Neutrophil (primary cell): ENCODE data around the gene KLHDC8A.

Experiments used
- H3K27ac ChIP-seq: fragments of 200-600 bp; sonication (generic); 2 replicates; pipeline ENCODE4 v1.5.1; 2016; ENCODE audit warnings: mild to moderate bottlenecking, moderate library complexity
- H3K27me3 ChIP-seq: fragments of 200-600 bp; sonication (generic); 2 replicates; pipeline ENCODE4 v1.6.0; 2016; ENCODE audit warnings: mild to moderate bottlenecking
- H3K36me3 ChIP-seq: fragments of 200-600 bp; sonication (generic); 2 replicates; pipeline ENCODE4 v1.5.1; 2017
- H3K4me1 ChIP-seq, 2 experiments: fragments of 200-600 bp in 1 of 2; sonication (generic) in 1 of 2; 1 replicate in 1 of 2; 2 replicates in 1 of 2; pipeline versions ENCODE4 v1.5.1 to v1.6.1; 2013 to 2016; ENCODE audit warnings: low read depth in 1 of 2, low read length in 1 of 2, mild to moderate bottlenecking in 1 of 2, moderate library complexity in 1 of 2; ENCODE audit not compliant: control insufficient read depth in 1 of 2, insufficient read depth in 1 of 2
- H3K4me3 ChIP-seq, 2 experiments: fragments of 200-600 bp in 1 of 2; sonication (generic) in 1 of 2; 1 replicate in 1 of 2; 2 replicates in 1 of 2; pipeline ENCODE4 v1.5.1; 2013 to 2016; ENCODE audit warnings: low read depth in 1 of 2, low read length in 1 of 2, mild to moderate bottlenecking in 1 of 2, moderate library complexity in 1 of 2
- H3K9me3 ChIP-seq: fragments of 200-600 bp; sonication (generic); 2 replicates; pipeline ENCODE4 v1.5.1; 2016
- CTCF ChIP-seq: fragments of 200-600 bp; sonication (generic); IDR thresholded peaks from 2 replicates; pipeline ENCODE4 v1.5.1; 2016; ENCODE audit warnings: antibody characterized with exemption

KLHDC8A gene

DNA sequence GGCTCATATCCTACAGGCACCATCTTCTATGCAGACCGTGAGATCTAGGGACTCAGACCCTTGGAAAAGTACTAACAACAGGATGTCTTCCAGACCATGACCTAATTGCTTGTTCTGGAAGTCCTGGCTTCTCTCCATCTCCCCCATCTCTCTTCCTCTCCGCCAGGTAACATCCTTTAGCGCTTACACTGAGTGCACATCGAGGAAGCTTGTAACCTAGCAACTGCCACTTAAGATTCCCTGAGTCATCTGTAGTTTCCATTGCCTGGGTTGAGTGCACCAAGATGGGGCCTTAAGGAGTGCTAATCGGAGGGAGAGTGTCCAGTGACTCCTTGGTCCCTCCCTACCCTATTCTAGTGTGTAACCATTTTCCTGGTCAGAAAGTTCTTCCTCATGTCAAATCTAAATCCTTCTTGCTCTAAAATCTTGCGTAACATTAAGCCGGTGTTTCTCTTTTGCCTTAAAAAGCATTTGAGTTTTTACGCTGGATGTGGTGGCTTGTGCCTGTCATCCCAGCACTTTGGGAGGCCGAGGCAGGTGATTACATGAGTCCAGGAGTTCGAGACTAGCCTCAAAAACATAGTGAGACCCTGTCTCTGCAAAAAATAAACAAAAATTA, 9.7 kb downstream of the KLHDC8A start:
- no peak overlapping the region for H3K4me3 ChIP-seq
- peaks cover 0 to 8% of the 10 kb centered on the region in 2 experiments for H3K4me1 ChIP-seq

DNA sequence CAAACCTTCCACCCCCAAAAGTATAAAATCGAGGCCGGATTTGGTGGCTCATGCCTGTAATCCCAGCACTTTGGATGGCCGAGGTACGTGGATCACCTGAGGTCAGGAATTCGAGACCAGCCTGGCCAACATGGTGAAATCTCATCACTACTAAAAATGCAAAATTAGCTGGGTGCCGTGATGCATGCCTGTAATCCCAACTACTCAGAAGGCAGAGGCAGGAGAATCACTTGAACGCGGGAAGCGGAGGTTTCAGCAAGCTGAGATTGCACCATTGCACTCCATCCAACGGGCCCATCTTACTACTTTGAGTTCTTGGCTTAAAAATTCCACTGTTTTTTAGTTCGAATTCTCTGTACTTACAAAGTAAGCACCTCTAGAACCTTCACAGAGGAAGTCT, 11.0 kb downstream of the KLHDC8A start:
- Histone ChIP-seq H3K27ac (no peak overlapping the region), H3K4me1 (peaks cover 0 to 8% of the 10 kb centered on the region in 2 experiments), H3K27me3 (peaks cover 87% of the 10 kb centered on the region), H3K36me3 (no peaks in the 10 kb centered on the region), H3K9me3 (no peaks in the 10 kb centered on the region), H3K4me3 (no peak overlapping the region)
- TF ChIP-seq CTCF = no peak

More for the DNA sequence above, 9.7 kb downstream of the KLHDC8A start:
- TF ChIP-seq CTCF = no peak
- Histone ChIP-seq H3K9me3 (no peaks in the 10 kb centered on the region), H3K36me3 (no peaks in the 10 kb centered on the region), H3K27me3 (peaks cover 76% of the 10 kb centered on the region), H3K27ac (no peak overlapping the region)

DNA sequence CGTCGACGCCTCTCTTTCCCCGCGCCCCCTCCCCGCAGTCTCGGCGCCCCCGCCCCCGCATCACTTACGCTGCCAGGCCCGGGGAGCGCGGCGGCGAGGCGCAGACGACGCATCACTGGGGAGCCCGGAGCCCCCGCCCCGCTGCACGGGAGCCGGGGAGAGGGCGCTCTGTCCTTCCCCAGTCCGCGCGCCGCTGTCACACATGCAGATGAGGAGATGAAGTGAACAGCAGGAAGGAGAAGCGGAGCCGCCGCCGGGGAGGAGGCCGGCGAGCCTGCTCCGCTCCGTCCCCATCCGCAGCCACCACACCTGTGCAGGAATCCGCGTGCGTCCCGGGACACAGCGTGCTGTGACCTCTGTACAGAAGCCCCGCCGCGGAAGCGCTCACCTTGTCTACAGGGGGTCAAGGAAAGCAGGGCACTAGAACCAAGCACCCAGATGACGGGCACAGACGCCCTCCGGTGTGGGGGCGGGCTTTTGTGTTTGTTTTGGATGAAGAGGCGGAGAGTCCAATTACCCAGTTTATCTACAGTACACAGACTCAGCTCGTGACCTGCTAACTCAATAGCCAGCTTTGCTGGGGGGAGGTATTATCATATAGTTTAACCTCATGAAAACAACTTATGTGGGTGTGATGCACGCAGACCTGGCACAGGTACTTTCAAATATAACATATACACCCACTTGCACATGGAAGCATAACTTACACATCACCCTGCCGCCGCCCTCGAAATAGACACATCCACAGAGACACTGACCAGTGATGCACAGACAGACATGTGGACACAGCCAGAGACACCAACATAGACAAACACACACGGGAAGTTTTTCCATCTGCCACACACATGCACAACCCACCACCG, 12.4 kb downstream of the KLHDC8A start:
- Histone ChIP-seq H3K36me3 (no peaks in the 10 kb centered on the region), H3K27me3 (peaks cover 90% of the 10 kb centered on the region), H3K27ac (no peak overlapping the region), H3K4me3 (no peak overlapping the region), H3K4me1 (peaks cover 0 to 8% of the 10 kb centered on the region in 2 experiments), H3K9me3 (no peaks in the 10 kb centered on the region)
- TF ChIP-seq CTCF = no peak

DNA sequence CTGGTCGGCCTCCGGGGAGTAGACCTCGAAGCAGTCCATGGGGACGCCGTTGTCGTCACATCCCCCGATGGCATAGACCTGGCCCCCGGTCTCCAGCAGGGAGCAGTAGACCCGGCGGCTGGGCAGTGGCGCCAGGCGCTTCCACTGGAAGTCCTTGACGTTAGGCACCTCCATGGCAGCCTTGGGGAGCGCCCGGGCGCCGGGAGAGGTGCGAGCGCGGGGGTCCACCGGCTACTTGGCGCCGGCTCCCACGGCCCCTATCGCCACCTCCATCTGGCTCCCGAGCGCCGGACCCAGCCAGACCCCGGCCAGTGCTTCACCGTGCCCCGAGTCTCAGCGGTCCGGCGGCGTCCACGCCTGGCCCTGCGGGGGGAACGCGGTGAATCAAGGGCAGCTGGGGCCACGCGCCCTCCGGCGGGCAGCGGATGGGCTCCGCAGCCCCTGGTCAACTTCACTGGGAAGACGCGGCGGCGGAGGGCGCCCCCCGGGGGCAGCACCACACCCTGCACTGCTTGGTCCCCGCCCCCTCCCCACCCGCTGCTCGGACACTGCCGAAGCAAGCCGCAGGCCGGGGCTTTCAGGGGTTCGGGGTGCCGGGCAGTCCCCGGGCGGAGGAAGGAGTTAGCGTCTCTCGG, 13.2 kb downstream of the KLHDC8A start:
- no peak overlapping the region for H3K27ac ChIP-seq
- no peaks in the 10 kb centered on the region for H3K9me3 ChIP-seq
- no peak overlapping the region for H3K4me3 ChIP-seq
- H3K4me1 ChIP-seq = peaks cover 0 to 8% of the 10 kb centered on the region in 2 experiments
- peaks cover 84% of the 10 kb centered on the region for H3K27me3 ChIP-seq
- no peak for TF ChIP-seq CTCF
- H3K36me3 ChIP-seq = no peaks in the 10 kb centered on the region

GRCh38 chr1:205342986-205343385, 13.7 kb downstream of the KLHDC8A start:
- no peak for TF ChIP-seq CTCF
- Histone ChIP-seq H3K9me3 (no peaks in the 10 kb centered on the region), H3K4me3 (no peak overlapping the region), H3K4me1 (peaks cover 0 to 8% of the 10 kb centered on the region in 2 experiments), H3K27ac (no peak overlapping the region), H3K27me3 (peaks cover 81% of the 10 kb centered on the region), H3K36me3 (no peaks in the 10 kb centered on the region)
